CD4-positive, alpha-beta T cell treated with Interleukin-15 for 1 hour (primary cell): ENCODE data around the gene RSPRY1.

Source experiments
- DNase-seq: peaks from one replicate; pipeline ENCODE4 v3.0.0-alpha.2; 2020

The RSPRY1 gene

GRCh38 chr16:57225978-57226377 is 39.8 kb downstream of the RSPRY1 start:
- DNase-seq, result no peak

GRCh38 chr16:57226701-57227621 is 40.8 kb downstream of the RSPRY1 start:
- DNase-seq, result no peak

- DNase-seq, result no peak
These were observed 43.0 kb downstream of the RSPRY1 start for GRCh38 chr16:57229079-57229478.

GRCh38 chr16:57231821-57232350 is 45.8 kb downstream of the RSPRY1 start:
- no peak for DNase-seq

GRCh38 chr16:57233944-57234706 is 48.0 kb downstream of the RSPRY1 start:
- DNase-seq, result no peak

- DNase-seq, result no peak
These were observed 48.6 kb downstream of the RSPRY1 start for GRCh38 chr16:57234707-57235092.

- peak; percentile 27 for DNase-seq
These were observed 49.2 kb downstream of the RSPRY1 start for GRCh38 chr16:57235128-57236021.

- no peak for DNase-seq
These were observed 49.9 kb downstream of the RSPRY1 start for GRCh38 chr16:57236022-57236350.

- no peak for DNase-seq
These were observed 52.6 kb downstream of the RSPRY1 start for GRCh38 chr16:57238682-57239081.

- DNase-seq, result no peak
These were observed 53.0 kb downstream of the RSPRY1 start for GRCh38 chr16:57239107-57239506.

- DNase-seq, result no peak
These were observed 54.7 kb downstream of the RSPRY1 start for GRCh38 chr16:57240851-57241250.

GRCh38 chr16:57242650-57243049 is 56.5 kb downstream of the RSPRY1 start:
- no peak for DNase-seq

GRCh38 chr16:57244463-57244766 is 58.3 kb downstream of the RSPRY1 start:
- DNase-seq, result no peak

GRCh38 chr16:57244767-57245471 is 58.8 kb downstream of the RSPRY1 start, which contains the start of gene ARL2BP:
TSS of gene ARL2BP (plus strand) at chr16:57245259. CDS start at chr16:57245368, 109 bp downstream.
- DNase-seq, result peak; percentile 97

- no peak for DNase-seq
These were observed 59.5 kb downstream of the RSPRY1 start for GRCh38 chr16:57245472-57246113.

- DNase-seq, result no peak
These were observed 65.2 kb downstream of the RSPRY1 start for GRCh38 chr16:57251352-57251751.

GRCh38 chr16:57252148-57252721 is 66.1 kb downstream of the RSPRY1 start:
- no peak for DNase-seq

GRCh38 chr16:57253466-57253865 is 67.3 kb downstream of the RSPRY1 start:
- DNase-seq, result no peak

GRCh38 chr16:57255686-57256415 is 69.7 kb downstream of the RSPRY1 start:
- no peak for DNase-seq

- no peak for DNase-seq
These were observed 70.7 kb downstream of the RSPRY1 start for GRCh38 chr16:57256601-57257395.
